GM23248 (cell line): ENCODE data around the gene MLC1.

Experiments used
- EZH2 ChIP-seq: fragments of 200-600 bp; sonication (generic); IDR thresholded peaks from 2 replicates; pipeline ENCODE4 v1.6.1; 2018; ENCODE audit warnings: antibody characterized with exemption, mild to moderate bottlenecking; ENCODE audit not compliant: insufficient read depth, poor library complexity, severe bottlenecking
- EZH2phosphoT487 ChIP-seq: fragments of 200-600 bp; sonication (generic); IDR thresholded peaks from 2 replicates; pipeline ENCODE4 v1.6.1; 2018; ENCODE audit warnings: antibody characterized with exemption, moderate library complexity, mild to moderate bottlenecking, low read depth; ENCODE audit not compliant: insufficient read depth

GRCh38 chr22:50035976-50036724 is 49.1 kb downstream of the MLC1 start:
- TF ChIP-seq EZH2 (no peak), EZH2phosphoT487 (no peak)
